K562 (cell line): ENCODE measurements around the gene PCDH9. TPM values are rescaled to one million over a fixed set of nuclear protein-coding genes. Genes with fewer than 3 reads are reported as not detected.

ENCODE experiments used
- ATAC-seq: fragments of 200-7000 bp; cut with Tn5 transposase; 3 replicates; pipeline ENCODE4 v1.9.1; 2020; ENCODE audit warnings: moderate library complexity
- BruUV-seq: library from RNA; stranded (reverse); fragments of 400-500 nt; replicated peaks from 2 replicates; lab custom pipeline; 2021; lab: Mats Ljungman, UMichigan
- CTCF ChIA-PET: fragments of 300-600 bp; formaldehyde crosslinking; extraction: SDS; loops from one replicate; lab custom pipeline; 2021; ENCODE audit warnings: low intra/inter-chr PET ratio; lab: Yijun Ruan, JAX
- POLR2A ChIA-PET: fragments of 300-600, 350-650 bp; sonication (Branson Sonifier 250); formaldehyde crosslinking; extraction: SDS; loops from one replicate; lab custom pipeline; 2021; ENCODE audit warnings: antibody characterized with exemption, inconsistent platforms; lab: Yijun Ruan, JAX
- DNase-seq, 4 experiments: peaks; one replicate each; pipeline versions ENCODE4 v3.0.0 to v3.0.0-alpha.2; 2011 to 2018; ENCODE audit warnings: low spot score in 3 of 4, mixed read lengths in 3 of 4; ENCODE audit errors: extremely low read depth in 1 of 4
- FAIRE-seq: peaks from 2 replicates; lab custom pipeline; 2011; peaks lifted over from hg19 to GRCh38; lab: Jason Lieb, UNC
- H2AFZ ChIP-seq: 2 replicates; pipeline ENCODE4 v1.6.0; 2011; ENCODE audit warnings: low read depth, low read length, control low read depth, inconsistent platforms
- H3K27ac ChIP-seq: fragments of 200-600 bp; 3 replicates; pipeline ENCODE4 v1.8.0; 2011; ENCODE audit warnings: low read depth, mild to moderate bottlenecking, control low read depth, inconsistent platforms, low read length, moderate library complexity, mixed read lengths; ENCODE audit errors: extremely low read depth
- H3K27me3 ChIP-seq, 2 experiments: fragments of 300-600 bp in 1 of 2; 2 replicates in 1 of 2; 3 replicates in 1 of 2; pipeline versions ENCODE4 v1.6.0 to v1.8.0; 2011; ENCODE audit warnings: inconsistent platforms in 2 of 2, low read length in 2 of 2, mild to moderate bottlenecking in 1 of 2, mixed read lengths in 1 of 2, moderate library complexity in 1 of 2; ENCODE audit not compliant: control insufficient read depth in 2 of 2, insufficient read depth in 2 of 2
- H3K36me3 ChIP-seq: fragments of 300-600 bp; 3 replicates; pipeline ENCODE4 v1.8.0; 2011; ENCODE audit warnings: mild to moderate bottlenecking, low read length, inconsistent platforms; ENCODE audit not compliant: control insufficient read depth, insufficient read depth
- H3K4me1 ChIP-seq, 2 experiments: fragments of 200-600 bp in 1 of 2; replicated peaks in 1 of 2; 2 replicates in 1 of 2; 3 replicates in 1 of 2; pipeline versions ENCODE4 v1.5.1 to v1.8.0; 2011; ENCODE audit warnings: inconsistent platforms in 2 of 2, low read length in 2 of 2, mild to moderate bottlenecking in 1 of 2, mixed read lengths in 1 of 2, moderate library complexity in 1 of 2; ENCODE audit not compliant: control insufficient read depth in 2 of 2, insufficient read depth in 2 of 2
- H3K4me2 ChIP-seq: 2 replicates; pipeline ENCODE4 v1.6.1; 2011; ENCODE audit warnings: low read length, control low read depth, inconsistent platforms, mixed read lengths; ENCODE audit not compliant: insufficient read depth
- H3K4me3 ChIP-seq: fragments of 200-600 bp; sonication (generic), shearing (Covaris generic); 2 replicates; pipeline ENCODE4 v1.5.1; 2016; ENCODE audit warnings: control low read depth, inconsistent platforms
- H3K79me2 ChIP-seq: fragments of 200-600 bp; 3 replicates; pipeline ENCODE4 v1.8.0; 2011; ENCODE audit warnings: low read length, inconsistent platforms; ENCODE audit not compliant: control insufficient read depth, insufficient read depth
- H3K9ac ChIP-seq, 2 experiments: 2 replicates each; pipeline versions ENCODE4 v1.6.0 to v1.6.1; 2011; ENCODE audit warnings: low read depth in 2 of 2, low read length in 2 of 2, control low read depth in 1 of 2, inconsistent platforms in 1 of 2, mild to moderate bottlenecking in 1 of 2, mixed read lengths in 1 of 2; ENCODE audit not compliant: insufficient read depth in 1 of 2
- H3K9me1 ChIP-seq: one replicate; pipeline ENCODE4 v1.6.0; 2011; ENCODE audit warnings: inconsistent platforms, mild to moderate bottlenecking, low read length, moderate library complexity; ENCODE audit not compliant: control insufficient read depth, insufficient read depth
- H3K9me3 ChIP-seq: replicated peaks from 2 replicates; pipeline ENCODE4 v1.5.1; 2011; ENCODE audit warnings: low read depth, low read length, inconsistent platforms; ENCODE audit not compliant: control insufficient read depth, insufficient read depth
- H4K20me1 ChIP-seq: replicated peaks from 2 replicates; pipeline ENCODE4 v1.6.1; 2011; ENCODE audit warnings: low read length, inconsistent platforms, mixed read lengths; ENCODE audit not compliant: control insufficient read depth, insufficient read depth
- BCL6 ChIP-seq: fragments of 250-450 bp; sonication (Bioruptor Pico); IDR thresholded peaks from 2 replicates; pipeline ENCODE4 v1.4.0; 2020
- BDP1 ChIP-seq: IDR thresholded peaks from 3 replicates; pipeline ENCODE4 v1.6.1; 2011; ENCODE audit not compliant: insufficient read length, insufficient read depth
- CC2D1A ChIP-seq: fragments of 450-650 bp; IDR thresholded peaks from 2 replicates; pipeline ENCODE4 v1.6.1; 2017; ENCODE audit warnings: mild to moderate bottlenecking
- CREB5 ChIP-seq: fragments of 250-450 bp; sonication (Bioruptor Pico); IDR thresholded peaks from 2 replicates; pipeline ENCODE4 v1.5.0; 2020; ENCODE audit warnings: mild to moderate bottlenecking
- GABPA ChIP-seq: fragments of 200-800 bp; sonication (Bioruptor generic); conservative IDR thresholded peaks from 2 replicates; pipeline ENCODE4 v1.6.1; 2016; ENCODE audit warnings: low read depth, missing genetic modification characterization, missing compliant biosample characterization
- KDM5B ChIP-seq: fragments of 200-600 bp; sonication (generic); IDR thresholded peaks from 2 replicates; pipeline ENCODE4 v1.6.1; 2012; ENCODE audit warnings: low read depth, mild to moderate bottlenecking, moderate library complexity, low read length, control low read depth, inconsistent platforms; ENCODE audit not compliant: insufficient replicate concordance
- KLF6 ChIP-seq: fragments of 250-450 bp; sonication (Bioruptor Pico); IDR thresholded peaks from 2 replicates; pipeline ENCODE4 v1.4.0; 2020; ENCODE audit warnings: mild to moderate bottlenecking, moderate library complexity, borderline replicate concordance
- MITF ChIP-seq: IDR thresholded peaks from 2 replicates; pipeline ENCODE4 v1.6.1; 2014; ENCODE audit warnings: antibody characterized with exemption
- PURB ChIP-seq: sonication (generic); formaldehyde crosslinking; IDR thresholded peaks from 2 replicates; pipeline ENCODE4 v1.9.0; 2021; ENCODE audit warnings: low read depth, mild to moderate bottlenecking, missing genetic modification reagents
- RBM14 ChIP-seq: fragments of 200-400 bp; formaldehyde crosslinking; IDR thresholded peaks from 2 replicates; pipeline ENCODE4 v1.6.1; 2018; ENCODE audit warnings: low read depth, mild to moderate bottlenecking, low read length, moderate library complexity, borderline replicate concordance; ENCODE audit not compliant: insufficient read depth
- YBX1 ChIP-seq: fragments of 450-650 bp; IDR thresholded peaks from 2 replicates; pipeline ENCODE4 v1.7.1; 2016; ENCODE audit warnings: mild to moderate bottlenecking
- ZNF407 ChIP-seq: fragments of 450-650 bp; IDR thresholded peaks from 2 replicates; pipeline ENCODE4 v1.6.1; 2016; ENCODE audit warnings: low read depth
- ZNF79 ChIP-seq: fragments of 250-450 bp; sonication (Bioruptor Pico); IDR thresholded peaks from 2 replicates; pipeline ENCODE4 v1.4.0; 2020; ENCODE audit warnings: low read depth, mild to moderate bottlenecking, moderate library complexity
- WGBS: fragments of 100-300 bp; shearing (Covaris generic); methylation state at CpG from one replicate; pipeline ENCODE4 v1.1.6; 2016; ENCODE audit warnings: low coverage, mixed read lengths; ENCODE audit not compliant: insufficient coverage; ENCODE audit errors: missing lambda C conversion rate; 5-methylcytosine and 5-hydroxymethylcytosine counted together
- in situ Hi-C: fragments of 300-500 bp; cut with MboI; formaldehyde crosslinking; loops from 4 replicates; pipeline ENCODE4 v1.15.0; 2018; ENCODE audit warnings: inconsistent platforms, mixed read lengths
- intact Hi-C: fragments of 100-400 bp; cut with micrococcal nuclease; formaldehyde crosslinking; loops from 2 replicates; pipeline ENCODE4 v1.14.2; 2022
- polyA plus RNA-seq, 8 experiments: library from polyadenylated mRNA; depleted of rRNA in 4 of 8; stranded (reverse) in 5 of 8; unstranded in 3 of 8; fragments of >200 nt; fragmentation: Nextera tagmentation in 2 of 8; fragmentation: Illumina TruSeq in 1 of 8; extraction: Ambion mirVana in 2 of 8; extraction: Trizol in 1 of 8; gene quantifications; 2 replicates each; pipeline versions ENCODE4 v1.2.1 to v1.2.3, GENCODE V29; 2011 to 2014; ENCODE audit warnings: inconsistent platforms in 1 of 8, missing spikeins in 1 of 8
- total RNA-seq, 7 experiments: library from RNA; depleted of rRNA in 6 of 7; stranded (reverse); fragments of >200 nt in 6 of 7; fragmentation: Illumina TruSeq in 2 of 7; extraction: Trizol in 2 of 7; gene quantifications; 2 replicates each; pipeline versions ENCODE4 v1.2.1 to v1.2.3, GENCODE V29; 2011 to 2021; ENCODE audit warnings: low replicate concordance in 1 of 7

PCDH9 gene
- total and polyA plus RNA-seq, 9 of the 15 experiments (the other 6 are each of a cell fraction or from before 2014, with no cell fraction given): 1.1 to 6.7 (median 4.9) TPM

DNA sequence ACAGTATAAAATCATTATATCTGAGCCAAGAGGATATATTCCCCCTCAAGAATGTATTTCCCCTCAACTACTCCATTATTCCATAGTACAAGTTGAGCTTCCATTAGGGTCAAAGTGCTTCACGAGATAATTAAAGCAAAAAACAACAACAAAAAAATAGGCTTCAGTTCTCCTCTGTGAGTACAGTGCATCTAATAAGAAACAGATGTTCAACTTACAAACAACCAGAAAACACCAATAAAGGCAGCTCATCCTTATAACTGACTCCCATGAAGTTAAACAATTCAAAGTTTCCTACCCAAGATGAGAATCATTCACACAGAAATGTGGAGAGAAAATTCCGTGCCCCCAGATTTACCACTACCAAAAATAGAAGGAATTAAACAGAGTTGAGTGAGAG is 854.4 kb downstream of the PCDH9 start:
- WGBS: 6% methylated on average over 2 of the region's 2 CpGs
- intact Hi-C loops (no loop called here), in situ Hi-C loops (no loop called here)
- Histone ChIP-seq H3K9ac (no peak overlapping the region), H3K27ac (no peak overlapping the region), H3K4me2 (no peak overlapping the region), H3K9me1 (no peaks in the 10 kb centered on the region), H2AFZ (no peak overlapping the region), H3K9me3 (no peaks in the 10 kb centered on the region), H4K20me1 (no peaks in the 10 kb centered on the region), H3K79me2 (no peaks in the 10 kb centered on the region), H3K4me3 (no peak overlapping the region), H3K27me3 (no peaks in the 10 kb centered on the region), H3K36me3 (no peaks in the 10 kb centered on the region), H3K4me1 (no peaks in the 10 kb centered on the region)
- DNase-seq: no peak
- ChIA-PET POLR2A (interaction anchor here (0.7 kb wide), 1 partner anchor 68 kb away, joined by 3 read pairs; no protein-coding TSS in a partner anchor), CTCF (no interaction called here)
- BruUV-seq: no TSS peak
- TF ChIP-seq GABPA (no peak), CREB5 (CRISPR knock-in tag) (no peak), ZNF407 (no peak), RBM14 (no peak), KDM5B (no peak), MITF (no peak), PURB (no peak), CC2D1A (no peak), YBX1 (no peak), KLF6 (CRISPR knock-in tag) (no peak), ZNF79 (CRISPR knock-in tag) (no peak), BDP1 (no peak), BCL6 (CRISPR knock-in tag) (no peak)
- no peak for ATAC-seq
- no peak for FAIRE-seq
